HS-5 (cell line): ENCODE data around the gene ME2.
"Not testable (repeated sequence)": the region's sequence is repeated elsewhere in the genome, so short reads cannot be mapped to it uniquely, and the experiment has no call there.

Source experiments
- DNase-seq: peaks from one replicate; pipeline ENCODE4 v3.0.0-alpha.2; 2012; ENCODE audit warnings: low read depth

Gene ME2

GRCh38 chr18:50977037-50977760 lies 98.3 kb downstream of the ME2 start:
- DNase-seq = no peak

- DNase-seq = no peak
Observed at GRCh38 chr18:50981381-50981780, 102.5 kb downstream of the ME2 start.

- DNase-seq = no peak
Observed at GRCh38 chr18:50982086-50982801, 103.3 kb downstream of the ME2 start.

- no peak for DNase-seq
Observed at GRCh38 chr18:50982802-50983179, 103.9 kb downstream of the ME2 start.

GRCh38 chr18:50986360-50987087 lies 107.6 kb downstream of the ME2 start:
- peak; percentile 29 for DNase-seq

GRCh38 chr18:50987261-50987660 lies 108.3 kb downstream of the ME2 start:
- no peak for DNase-seq

- DNase-seq = no peak
Observed at GRCh38 chr18:50989711-50990110, 110.8 kb downstream of the ME2 start.

- no peak for DNase-seq
Observed at GRCh38 chr18:50992351-50992762, 113.4 kb downstream of the ME2 start.

GRCh38 chr18:50994031-50994430 lies 115.1 kb downstream of the ME2 start:
- DNase-seq = no peak

- DNase-seq = not testable (repeated sequence)
Observed at GRCh38 chr18:51003174-51003573, 124.3 kb downstream of the ME2 start.
